Endothelial cell of umbilical vein (primary cell): ENCODE results near the gene PNLIPRP2.

ENCODE experiments used
- CTCF ChIP-seq, 2 donors: IDR thresholded peaks; 1 replicate in 1 of 2; 2 replicates in 1 of 2; pipeline ENCODE4 v1.5.1; 2011; ENCODE audit warnings: low read length in 2 of 2, mild to moderate bottlenecking in 2 of 2, moderate library complexity in 2 of 2, control low read depth in 1 of 2, inconsistent platforms in 1 of 2, low read depth in 1 of 2; ENCODE audit not compliant: insufficient read depth in 1 of 2; ENCODE audit errors: extremely low read depth in 1 of 2
- EZH2 ChIP-seq: IDR thresholded peaks from 2 replicates; pipeline ENCODE4 v1.6.1; 2012; ENCODE audit warnings: borderline replicate concordance, low read depth, mild to moderate bottlenecking, moderate library complexity, low read length, inconsistent platforms; ENCODE audit not compliant: severe bottlenecking
- MAX ChIP-seq: IDR thresholded peaks from 2 replicates; pipeline ENCODE4 v1.6.1; 2011; ENCODE audit not compliant: insufficient read depth, insufficient read length
- POLR2A ChIP-seq: IDR thresholded peaks from 2 replicates; pipeline ENCODE4 v1.6.1; 2012; ENCODE audit warnings: low read depth, mild to moderate bottlenecking, control low read depth, low read length

DNA sequence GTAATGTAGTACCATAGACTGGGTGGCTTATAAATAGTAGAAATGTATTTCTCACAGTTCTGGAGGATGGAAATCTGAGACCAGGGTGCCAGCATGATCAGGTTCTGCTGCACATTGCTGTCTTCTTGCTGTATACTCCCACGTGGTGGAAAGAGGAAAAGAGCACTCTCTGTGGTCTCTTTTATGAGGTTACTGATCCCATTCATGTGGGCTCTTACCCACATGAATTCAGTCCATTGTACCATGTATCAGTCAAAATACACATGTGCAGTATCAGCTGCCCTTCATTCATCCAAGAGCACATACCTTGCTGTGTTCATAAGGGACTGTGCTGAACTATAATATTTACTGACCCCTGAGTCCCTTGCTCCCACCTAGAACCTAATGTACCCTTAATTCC, 17.1 kb downstream of the PNLIPRP2 start:
- TF ChIP-seq POLR2A = no peak
- TF ChIP-seq CTCF (IDR thresholded peaks at IDR 0.05; ENCODE audit: extremely low read depth in 1 of 2, insufficient read depth in 1 of 2, low read depth in 1 of 2, low read length in 2 of 2) = no peak
- TF ChIP-seq MAX = no peak
- TF ChIP-seq EZH2 = no peak
